IPS-20b (cell line): Measurements from ENCODE around the gene ELF4.

Experiments
- H3K27ac ChIP-seq: one replicate; pipeline ENCODE4 v1.5.1; 2013; ENCODE audit warnings: low read length
- H3K27me3 ChIP-seq: 2 replicates; pipeline ENCODE4 v1.6.1; 2013; ENCODE audit warnings: mild to moderate bottlenecking, low read length, inconsistent platforms; ENCODE audit not compliant: insufficient read depth
- H3K36me3 ChIP-seq: 2 replicates; pipeline ENCODE4 v1.6.1; 2013; ENCODE audit warnings: low read depth, mild to moderate bottlenecking, inconsistent platforms, low read length, moderate library complexity; ENCODE audit not compliant: insufficient read depth
- H3K4me1 ChIP-seq: 2 replicates; pipeline ENCODE4 v1.6.1; 2013; ENCODE audit warnings: mild to moderate bottlenecking, control low read depth, inconsistent platforms, low read length, moderate library complexity; ENCODE audit not compliant: insufficient read depth
- H3K4me3 ChIP-seq: 2 replicates; pipeline ENCODE4 v1.5.1; 2013; ENCODE audit warnings: mild to moderate bottlenecking, low read length, inconsistent platforms
- H3K9ac ChIP-seq: 2 replicates; pipeline ENCODE4 v1.6.1; 2013; ENCODE audit warnings: low read depth, mild to moderate bottlenecking, inconsistent platforms, low read length, moderate library complexity
- H3K9me3 ChIP-seq: 2 replicates; pipeline ENCODE4 v1.6.1; 2013; ENCODE audit warnings: mild to moderate bottlenecking, low read depth, low read length, inconsistent platforms; ENCODE audit not compliant: insufficient read depth

The ELF4 gene

GRCh38 chrX:130094696-130095095, 15.6 kb downstream of the ELF4 start:
- no peaks in the 10 kb centered on the region; the same call in 1 of the 2 replicates for H3K4me1 ChIP-seq

GRCh38 chrX:130093271-130093670, 17.0 kb downstream of the ELF4 start:
- H3K4me1 ChIP-seq, result no peaks in the 10 kb centered on the region; the same call in 1 of the 2 replicates
- no peak overlapping the region for H3K4me3 ChIP-seq
- H3K9me3 ChIP-seq, result no peaks in the 10 kb centered on the region
- H3K9ac ChIP-seq, result no peak overlapping the region
- H3K27ac ChIP-seq, result no peak overlapping the region
- no peaks in the 10 kb centered on the region for H3K36me3 ChIP-seq
- H3K27me3 ChIP-seq, result no peaks in the 10 kb centered on the region

More at GRCh38 chrX:130094696-130095095, 15.6 kb downstream of the ELF4 start:
- Histone ChIP-seq H3K27me3 (no peaks in the 10 kb centered on the region), H3K36me3 (no peaks in the 10 kb centered on the region), H3K9ac (no peak overlapping the region), H3K4me3 (no peak overlapping the region), H3K27ac (no peak overlapping the region), H3K9me3 (no peaks in the 10 kb centered on the region)

GRCh38 chrX:130091980-130092522, 18.2 kb downstream of the ELF4 start:
- Histone ChIP-seq H3K36me3 (no peaks in the 10 kb centered on the region), H3K27me3 (no peaks in the 10 kb centered on the region), H3K9ac (no peak overlapping the region), H3K27ac (no peak overlapping the region), H3K4me3 (no peak overlapping the region), H3K9me3 (no peaks in the 10 kb centered on the region), H3K4me1 (no peaks in the 10 kb centered on the region)

- H3K4me1 ChIP-seq, result no peaks in the 10 kb centered on the region; the same call in 1 of the 2 replicates
Observed at GRCh38 chrX:130090364-130090763, 19.9 kb downstream of the ELF4 start.

GRCh38 chrX:130086447-130087206, 23.7 kb downstream of the ELF4 start:
- Histone ChIP-seq H3K4me3 (no peak overlapping the region), H3K36me3 (no peaks in the 10 kb centered on the region), H3K4me1 (no peaks in the 10 kb centered on the region; the same call in 1 of the 2 replicates), H3K9me3 (no peaks in the 10 kb centered on the region), H3K27me3 (no peaks in the 10 kb centered on the region), H3K27ac (no peak overlapping the region), H3K9ac (no peak overlapping the region)

More at GRCh38 chrX:130090364-130090763, 19.9 kb downstream of the ELF4 start:
- no peaks in the 10 kb centered on the region for H3K27me3 ChIP-seq
- H3K9me3 ChIP-seq, result no peaks in the 10 kb centered on the region
- H3K9ac ChIP-seq, result no peak overlapping the region
- H3K27ac ChIP-seq, result no peak overlapping the region
- H3K36me3 ChIP-seq, result no peaks in the 10 kb centered on the region
- H3K4me3 ChIP-seq, result no peak overlapping the region

GRCh38 chrX:130085551-130086446, 24.5 kb downstream of the ELF4 start:
- H3K9ac ChIP-seq, result no peak overlapping the region
- H3K27ac ChIP-seq, result no peak overlapping the region
- H3K27me3 ChIP-seq, result no peaks in the 10 kb centered on the region
- H3K4me1 ChIP-seq, result no peaks in the 10 kb centered on the region; the same call in 1 of the 2 replicates
- no peaks in the 10 kb centered on the region for H3K36me3 ChIP-seq
- no peak overlapping the region for H3K4me3 ChIP-seq
- no peaks in the 10 kb centered on the region for H3K9me3 ChIP-seq

GRCh38 chrX:130084631-130085237, 25.6 kb downstream of the ELF4 start:
- Histone ChIP-seq H3K27me3 (no peaks in the 10 kb centered on the region), H3K9ac (no peak overlapping the region), H3K27ac (no peak overlapping the region), H3K36me3 (no peaks in the 10 kb centered on the region), H3K4me3 (no peak overlapping the region), H3K4me1 (no peaks in the 10 kb centered on the region; the same call in 1 of the 2 replicates), H3K9me3 (no peaks in the 10 kb centered on the region)

GRCh38 chrX:130083656-130084382, 26.5 kb downstream of the ELF4 start:
- Histone ChIP-seq H3K36me3 (no peaks in the 10 kb centered on the region), H3K4me3 (no peak overlapping the region), H3K9ac (no peak overlapping the region), H3K9me3 (no peaks in the 10 kb centered on the region), H3K4me1 (no peaks in the 10 kb centered on the region; the same call in 1 of the 2 replicates), H3K27ac (no peak overlapping the region), H3K27me3 (no peaks in the 10 kb centered on the region)

GRCh38 chrX:130083107-130083490, 27.2 kb downstream of the ELF4 start:
- H3K27ac ChIP-seq, result no peak overlapping the region
- no peaks in the 10 kb centered on the region for H3K27me3 ChIP-seq
- no peak overlapping the region for H3K4me3 ChIP-seq
- no peaks in the 10 kb centered on the region for H3K9me3 ChIP-seq
- no peaks in the 10 kb centered on the region; the same call in 1 of the 2 replicates for H3K4me1 ChIP-seq
- H3K36me3 ChIP-seq, result no peaks in the 10 kb centered on the region
- no peak overlapping the region for H3K9ac ChIP-seq

GRCh38 chrX:130082244-130083106, 27.8 kb downstream of the ELF4 start:
- Histone ChIP-seq H3K4me3 (no peak overlapping the region), H3K9me3 (no peaks in the 10 kb centered on the region), H3K36me3 (no peaks in the 10 kb centered on the region), H3K4me1 (no peaks in the 10 kb centered on the region; the same call in 1 of the 2 replicates), H3K27me3 (no peaks in the 10 kb centered on the region), H3K27ac (no peak overlapping the region), H3K9ac (no peak overlapping the region)
